Measurements from ENCODE around the gene SPPL2A. TPM values are rescaled to one million over a fixed set of nuclear protein-coding genes. Genes with fewer than 3 reads are reported as not detected.

The SPPL2A gene
- total RNA-seq, 1 experiment from 2014 or later = 64.4 TPM

- Histone ChIP-seq H3K9me3 (ENCODE audit: control insufficient read depth, low read depth, low read length) (no peaks in the 10 kb centered on the region), H3K9ac (ENCODE audit: extremely low read depth, insufficient read length, low read length) (no peak overlapping the region), H3K23me2 (ENCODE audit: insufficient read length, low read depth, low read length, poor library complexity, severe bottlenecking) (no peaks in the 10 kb centered on the region), H4K5ac (ENCODE audit: insufficient read length, low read depth, low read length) (no peak overlapping the region), H2BK120ac (ENCODE audit: low read depth, low read length, poor library complexity, severe bottlenecking) (no peak overlapping the region), H2BK5ac (ENCODE audit: insufficient read length, low read length) (no peak overlapping the region), H3K4me1 (ENCODE audit: insufficient read depth, low read length) (no peaks in the 10 kb centered on the region), H2BK12ac (ENCODE audit: insufficient read length, low read depth, low read length) (no peak overlapping the region), H2AK5ac (ENCODE audit: insufficient read length, low read length) (no peak overlapping the region), H3T11ph (ENCODE audit: low read length) (no peak overlapping the region), H4K20me1 (ENCODE audit: control insufficient read depth, insufficient read depth, insufficient read length) (no peaks in the 10 kb centered on the region), H3K56ac (ENCODE audit: insufficient read length, low read depth, low read length) (no peak overlapping the region), H4K8ac (replicated peaks; ENCODE audit: insufficient read length, low read depth, low read length) (no peak overlapping the region), H3K14ac (ENCODE audit: insufficient read depth, low read length) (no peak overlapping the region), H2AFZ (ENCODE audit: low read length) (no peak overlapping the region), H2BK15ac (ENCODE audit: low read depth, low read length) (no peak overlapping the region), H3K23ac (ENCODE audit: insufficient read length, low read depth, low read length) (no peak overlapping the region), H3K79me2 (ENCODE audit: insufficient read depth, low read length) (no peaks in the 10 kb centered on the region), H3K4ac (ENCODE audit: low read depth, low read length) (no peak overlapping the region), H3K79me1 (ENCODE audit: insufficient read depth, low read depth, low read length, poor library complexity, severe bottlenecking) (no peaks in the 10 kb centered on the region), H3K27ac (ENCODE audit: insufficient read length, low read depth, low read length) (no peak overlapping the region), H3K18ac (ENCODE audit: insufficient read length, low read depth, low read length) (no peak overlapping the region), H3K27me3 (ENCODE audit: insufficient read depth, low read length) (no peaks in the 10 kb centered on the region), H3K4me2 (ENCODE audit: insufficient read depth, insufficient read length, low read length) (no peak overlapping the region), H4K91ac (ENCODE audit: insufficient read length, low read depth, low read length) (no peak overlapping the region), H2BK20ac (ENCODE audit: low read depth, low read length, poor library complexity, severe bottlenecking) (no peak overlapping the region)
- WGBS (ENCODE audit: extremely low coverage, insufficient read length, low lambda C conversion rate) = no CpG with 5 or more reads among the region's 1 CpG
- H3K27me3 Mint-ChIP-seq (ENCODE audit: low read depth) = no peaks in the 10 kb centered on the region
- TF ChIP-seq CTCF (conservative IDR thresholded peaks at IDR 0.05) = no peak
- H3K36me3 Mint-ChIP-seq (ENCODE audit: insufficient read depth in 1 of 3, low read depth in 3 of 3) = peaks cover 2 to 26% (median 7%) of the 10 kb centered on the region in 3 experiments; a peak in 5 of 7 replicates
- DNase-seq = no peak
- H3K9me3 Mint-ChIP-seq = no peaks in the 10 kb centered on the region
- H3K27ac Mint-ChIP-seq = no peak overlapping the region
- no peaks in the 10 kb centered on the region for H3K4me1 Mint-ChIP-seq
- no peak overlapping the region for H3K4me3 Mint-ChIP-seq
Observed at GRCh38 chr15:50744601-50745000, 20.9 kb downstream of the SPPL2A start.
